Epithelial cell of esophagus (primary cell): ENCODE results near the gene NUDT1.

ENCODE experiments used
- DNase-seq: peaks from one replicate; pipeline ENCODE4 v3.0.0; 2010; ENCODE audit warnings: low read depth
- H3K4me3 ChIP-seq: 2 replicates; pipeline ENCODE4 v1.5.1; 2011; ENCODE audit warnings: mild to moderate bottlenecking, low read length, control low read depth
- CTCF ChIP-seq: IDR thresholded peaks from 2 replicates; pipeline ENCODE4 v1.5.1; 2011; ENCODE audit warnings: low read depth, mild to moderate bottlenecking, low read length, control low read depth, inconsistent platforms; ENCODE audit not compliant: insufficient read depth; ENCODE audit errors: missing control alignments

NUDT1 gene

GRCh38 chr7:2219136-2219535, 22.9 kb upstream of the NUDT1 start:
- no peak for DNase-seq
- H3K4me3 ChIP-seq = no peak overlapping the region
- TF ChIP-seq CTCF = no peak

GRCh38 chr7:2219606-2220005, 22.4 kb upstream of the NUDT1 start:
- H3K4me3 ChIP-seq = no peak overlapping the region
- no peak for DNase-seq
- TF ChIP-seq CTCF = no peak

GRCh38 chr7:2220030-2220429, 22.0 kb upstream of the NUDT1 start:
- no peak overlapping the region for H3K4me3 ChIP-seq
- no peak for TF ChIP-seq CTCF
- no peak for DNase-seq

GRCh38 chr7:2220506-2220905, 21.5 kb upstream of the NUDT1 start:
- no peak for DNase-seq
- no peak overlapping the region for H3K4me3 ChIP-seq
- TF ChIP-seq CTCF = no peak

GRCh38 chr7:2220954-2221353, 21.1 kb upstream of the NUDT1 start:
- no peak for TF ChIP-seq CTCF
- no peak overlapping the region for H3K4me3 ChIP-seq

GRCh38 chr7:2222516-2222915, 19.5 kb upstream of the NUDT1 start:
- no peak for TF ChIP-seq CTCF
- no peak for DNase-seq
- no peak overlapping the region for H3K4me3 ChIP-seq

More at GRCh38 chr7:2220954-2221353, 21.1 kb upstream of the NUDT1 start:
- no peak for DNase-seq

GRCh38 chr7:2223321-2223720, 18.7 kb upstream of the NUDT1 start:
- no peak for DNase-seq
- H3K4me3 ChIP-seq = no peak overlapping the region
- TF ChIP-seq CTCF = no peak
